GM19395 (cell line): Measurements from ENCODE around the gene PLEK.
A peak's percentile ranks its signal among the peaks of the same experiment; 100 is the strongest.
"Not testable (repeated sequence)": the region's sequence is repeated elsewhere in the genome, so short reads cannot be mapped to it uniquely, and the experiment has no call there.

ENCODE experiments used
- ATAC-seq: cut with Tn5 transposase; IDR thresholded peaks from one replicate; pipeline ENCODE4 v1.9.1; 2021; ENCODE audit warnings: mild to moderate bottlenecking, moderate library complexity; ENCODE audit not compliant: unreplicated experiment

Gene PLEK

GRCh38 chr2:68438455-68439303 lies 73.6 kb downstream of the PLEK start:
- no peak for ATAC-seq

GRCh38 chr2:68441179-68441993 lies 76.3 kb downstream of the PLEK start:
- peak; percentile 99 for ATAC-seq

- ATAC-seq: no peak
These were observed 76.9 kb downstream of the PLEK start for GRCh38 chr2:68441994-68442322.

- not testable (repeated sequence) for ATAC-seq
These were observed 81.3 kb downstream of the PLEK start for GRCh38 chr2:68446425-68446824.
